GM12878 (cell line): Measurements from ENCODE around the gene IFITM2. TPM values are rescaled to one million over a fixed set of nuclear protein-coding genes. Genes with fewer than 3 reads are reported as not detected.

Experiments used
- ATAC-seq: fragments of 200-7000 bp; cut with Tn5 transposase; 3 replicates; pipeline ENCODE4 v1.9.1; 2020; ENCODE audit warnings: mild to moderate bottlenecking, moderate library complexity
- BruUV-seq: library from RNA; stranded (reverse); fragments of 400-500 nt; replicated peaks from 2 replicates; lab custom pipeline; 2021; lab: Mats Ljungman, UMichigan
- CTCF ChIA-PET: fragments of 300-600 bp; sonication (Branson Sonifier 250); formaldehyde crosslinking; extraction: SDS; loops from one replicate; lab custom pipeline; 2021; ENCODE audit warnings: inconsistent platforms; lab: Yijun Ruan, JAX
- POLR2A ChIA-PET: fragments of 350-600 bp; formaldehyde crosslinking; extraction: SDS; loops from one replicate; lab custom pipeline; 2021; ENCODE audit warnings: inconsistent platforms; lab: Charles Lee
- RAD21 ChIA-PET: fragments of 300-600 bp; sonication (Branson Sonifier 250); formaldehyde crosslinking; loops from one replicate; lab custom pipeline; 2023; ENCODE audit warnings: antibody characterized with exemption; ENCODE audit not compliant: unreplicated experiment; lab: Charles Lee
- SMC1A ChIA-PET: fragments of 300-600 bp; sonication (Branson Sonifier 250); formaldehyde crosslinking; loops from one replicate; lab custom pipeline; 2023; ENCODE audit not compliant: unreplicated experiment, uncharacterized antibody; lab: Charles Lee
- DNase-seq: peaks from one replicate; pipeline ENCODE4 v3.0.0-alpha.2; 2011; ENCODE audit warnings: low read depth, low spot score
- FAIRE-seq: peaks from 3 replicates; lab custom pipeline; 2011; peaks lifted over from hg19 to GRCh38; lab: Jason Lieb, UNC
- H2AFZ ChIP-seq: 2 replicates; pipeline ENCODE4 v1.6.0; 2011; ENCODE audit warnings: low read depth, low read length, control low read depth; ENCODE audit not compliant: control insufficient read depth
- H3K27ac ChIP-seq: 2 replicates; pipeline ENCODE4 v1.5.1; 2011; ENCODE audit warnings: control low read depth; ENCODE audit not compliant: control insufficient read depth, insufficient read depth
- H3K27me3 ChIP-seq, 2 experiments: replicated peaks in 1 of 2; 2 replicates each; pipeline versions ENCODE4 v1.6.0 to v1.6.1; 2011; ENCODE audit warnings: low read length in 1 of 2; ENCODE audit not compliant: control insufficient read depth in 2 of 2, insufficient read depth in 2 of 2
- H3K36me3 ChIP-seq, 2 experiments: 2 replicates each; pipeline ENCODE4 v1.5.1; 2011; ENCODE audit warnings: low read length in 1 of 2; ENCODE audit not compliant: control insufficient read depth in 2 of 2, insufficient read depth in 2 of 2
- H3K4me1 ChIP-seq: 2 replicates; pipeline ENCODE4 v1.6.1; 2011; ENCODE audit warnings: mild to moderate bottlenecking, low read length, moderate library complexity, mixed read lengths; ENCODE audit not compliant: control insufficient read depth, insufficient read depth
- H3K4me2 ChIP-seq: 2 replicates; pipeline ENCODE4 v1.6.0; 2011; ENCODE audit warnings: control low read depth; ENCODE audit not compliant: control insufficient read depth, insufficient read depth
- H3K4me3 ChIP-seq: fragments of 200-600 bp; sonication (generic); 2 replicates; pipeline ENCODE4 v1.5.1; 2016
- H3K79me2 ChIP-seq: 2 replicates; pipeline ENCODE4 v1.6.0; 2011; ENCODE audit warnings: low read length; ENCODE audit not compliant: control insufficient read depth, insufficient read depth
- H3K9ac ChIP-seq: 2 replicates; pipeline ENCODE4 v1.8.0; 2011; ENCODE audit warnings: low read length, control low read depth, mixed read lengths; ENCODE audit not compliant: control insufficient read depth, insufficient read depth
- H3K9me3 ChIP-seq: replicated peaks from 3 replicates; pipeline ENCODE4 v1.5.1; 2011; ENCODE audit warnings: mild to moderate bottlenecking, low read length; ENCODE audit not compliant: control insufficient read depth, insufficient read depth
- H4K20me1 ChIP-seq: 2 replicates; pipeline ENCODE4 v1.6.0; 2011; ENCODE audit not compliant: control insufficient read depth, insufficient read depth
- ATF2 ChIP-seq: IDR thresholded peaks from 2 replicates; pipeline ENCODE4 v1.6.1; 2012; ENCODE audit warnings: low read length, inconsistent platforms
- ATF3 ChIP-seq: IDR thresholded peaks from 2 replicates; pipeline ENCODE4 v1.6.1; 2011; ENCODE audit warnings: low read depth, mild to moderate bottlenecking, low read length, moderate library complexity, borderline replicate concordance; ENCODE audit errors: extremely low read depth
- CEBPB ChIP-seq, 2 experiments: fragments of 150-350 bp in 1 of 2; IDR thresholded peaks; 2 replicates each; pipeline ENCODE4 v1.6.1; 2012 to 2014; ENCODE audit warnings: low read depth in 2 of 2, low read length in 2 of 2, borderline replicate concordance in 1 of 2, inconsistent platforms in 1 of 2
- CHD1 ChIP-seq: IDR thresholded peaks from 2 replicates; pipeline ENCODE4 v1.6.1; 2012; ENCODE audit warnings: low read depth, low read length, improper control_type of control experiment
- CREB1 ChIP-seq: IDR thresholded peaks from 2 replicates; pipeline ENCODE4 v1.6.1; 2012; ENCODE audit warnings: low read depth, mild to moderate bottlenecking, inconsistent platforms
- GATAD2B ChIP-seq: fragments of 450-650 bp; conservative IDR thresholded peaks from 2 replicates; pipeline ENCODE4 v1.6.1; 2017; ENCODE audit warnings: low read depth, mild to moderate bottlenecking, moderate library complexity
- MYB ChIP-seq: fragments of 150-350 bp; IDR thresholded peaks from 2 replicates; pipeline ENCODE4 v1.6.1; 2014; ENCODE audit warnings: mild to moderate bottlenecking, low read depth, low read length, borderline replicate concordance
- PAX5 ChIP-seq: IDR thresholded peaks from 2 replicates; pipeline ENCODE4 v1.6.1; 2011; ENCODE audit warnings: low read depth, low read length, borderline replicate concordance
- POLR2A ChIP-seq: IDR thresholded peaks from 2 replicates; pipeline ENCODE4 v1.6.1; 2011; ENCODE audit warnings: low read depth, mild to moderate bottlenecking, low read length
- POU2F2 ChIP-seq: IDR thresholded peaks from 3 replicates; pipeline ENCODE4 v1.6.1; 2011; ENCODE audit warnings: low read depth, mild to moderate bottlenecking, low read length, borderline replicate concordance
- RB1 ChIP-seq: fragments of 450-650 bp; formaldehyde crosslinking; IDR thresholded peaks from 2 replicates; pipeline ENCODE4 v1.6.1; 2017; ENCODE audit warnings: mild to moderate bottlenecking, borderline replicate concordance
- SIN3A ChIP-seq: IDR thresholded peaks from 2 replicates; pipeline ENCODE4 v1.6.1; 2012; ENCODE audit warnings: low read depth, low read length, improper control_type of control experiment
- SKIL ChIP-seq: fragments of 450-650 bp; IDR thresholded peaks from 2 replicates; pipeline ENCODE4 v1.6.1; 2017; ENCODE audit warnings: mild to moderate bottlenecking, low read depth, inconsistent platforms; ENCODE audit not compliant: poor library complexity, severe bottlenecking
- TBL1XR1 ChIP-seq: IDR thresholded peaks from 2 replicates; pipeline ENCODE4 v1.6.1; 2012; ENCODE audit warnings: low read depth, low read length, improper control_type of control experiment
- YY1 ChIP-seq: IDR thresholded peaks from 2 replicates; pipeline ENCODE4 v1.6.1; 2011; ENCODE audit warnings: low read depth, mild to moderate bottlenecking, low read length
- ZBTB4 ChIP-seq: fragments of 450-650 bp; formaldehyde crosslinking; IDR thresholded peaks from 2 replicates; pipeline ENCODE4 v1.4.0; 2022; ENCODE audit warnings: mild to moderate bottlenecking, moderate library complexity
- ZNF217 ChIP-seq: fragments of 450-650 bp; IDR thresholded peaks from 2 replicates; pipeline ENCODE4 v1.6.1; 2017; ENCODE audit warnings: antibody characterized with exemption, mild to moderate bottlenecking
- WGBS: methylation state at CpG from one replicate; pipeline ENCODE4 v1.1.6; 2016; ENCODE audit warnings: low lambda C conversion rate; ENCODE audit not compliant: insufficient replicate concordance, insufficient coverage; ENCODE audit errors: missing lambda C conversion rate; 5-methylcytosine and 5-hydroxymethylcytosine counted together
- in situ Hi-C: fragments of 300-500 bp; cut with MboI; formaldehyde crosslinking; loops from 9 replicates; pipeline ENCODE4 v1.14.3; 2018; ENCODE audit warnings: mixed read lengths
- intact Hi-C: fragments of 100-400 bp; cut with micrococcal nuclease; formaldehyde crosslinking; loops from one replicate; pipeline ENCODE4 v1.14.2; 2022; ENCODE audit not compliant: unreplicated experiment
- polyA plus RNA-seq, 11 experiments: library from polyadenylated mRNA; depleted of rRNA in 4 of 11; unstranded in 6 of 11; stranded (reverse) in 5 of 11; fragments of >200 nt; fragmentation: Nextera tagmentation in 4 of 11; fragmentation: Illumina TruSeq in 1 of 11; extraction: Ambion mirVana in 4 of 11; extraction: Trizol in 1 of 11; gene quantifications; 1 replicate in 1 of 11; 2 replicates in 10 of 11; pipeline versions ENCODE4 v1.2.1 to v1.2.3, GENCODE V29; 2011 to 2016; ENCODE audit warnings: inconsistent platforms in 2 of 11, missing spikeins in 2 of 11, low read depth in 1 of 11
- total RNA-seq, 4 experiments: library from RNA; depleted of rRNA in 3 of 4; stranded (reverse); fragments of >200 nt in 3 of 4; fragmentation: Illumina TruSeq in 1 of 4; extraction: Trizol in 1 of 4; gene quantifications; 2 replicates each; pipeline versions ENCODE4 v1.2.1 to v1.2.3, GENCODE V29; 2013 to 2021

Gene IFITM2
- total and polyA plus RNA-seq, 10 of the 15 experiments (the other 5 are each of a cell fraction or from before 2014, with no cell fraction given) = 116 to 3,672 (median 724) TPM

GRCh38 chr11:353179-353873 lies 45.7 kb downstream of the IFITM2 start:
- H4K20me1 ChIP-seq = no peaks in the 10 kb centered on the region
- H3K4me1 ChIP-seq = peaks cover 58% of the 10 kb centered on the region
- in situ Hi-C loops (no loop called here), intact Hi-C loops (loop anchor here (10.0 kb wide), 1 partner anchor 89 kb away; no protein-coding TSS in a partner anchor)
- H3K79me2 ChIP-seq = peaks cover 7% of the 10 kb centered on the region
- no peak overlapping the region for H2AFZ ChIP-seq
- no peaks in the 10 kb centered on the region for H3K27me3 ChIP-seq
- CTCF ChIA-PET = interaction anchor here (0.9 to 3.9 kb wide), 5 partner anchors 26 to 47 kb away, joined by 3 to 31 read pairs (median 9); partner anchors contain the start of gene IFITM2
- WGBS = 75% methylated on average over 16 of the region's 16 CpGs
- ATAC-seq = no peak
- H3K9me3 ChIP-seq = no peaks in the 10 kb centered on the region; the same call in 2 of the 3 replicates
- no peak overlapping the region for H3K4me2 ChIP-seq
- SMC1A ChIA-PET = interaction anchor here (0.7 to 4.6 kb wide), 6 partner anchors 12 to 86 kb away, joined by 3 to 44 read pairs (median 3); partner anchors contain the start of gene IFITM1
- no peaks in the 10 kb centered on the region for H3K36me3 ChIP-seq
- H3K4me3 ChIP-seq = no peak overlapping the region
- H3K27ac ChIP-seq = peak overlapping the region; percentile 34
- no peak overlapping the region for H3K9ac ChIP-seq
- no peak for TF ChIP-seq TBL1XR1
- TF ChIP-seq ATF3 = no peak
- no peak for TF ChIP-seq CREB1
- TF ChIP-seq ZNF217 = no peak
- TF ChIP-seq CHD1 = no peak
- no peak for TF ChIP-seq YY1
- TF ChIP-seq PAX5 = no peak
- no peak for TF ChIP-seq SKIL
- TF ChIP-seq SIN3A = no peak
- TF ChIP-seq MYB = no peak
- no peak for TF ChIP-seq POU2F2
- no peak for TF ChIP-seq RB1
- TF ChIP-seq GATAD2B = no peak
- TF ChIP-seq ATF2 = no peak
- TF ChIP-seq CEBPB (IDR thresholded peaks at IDR 0.05; ENCODE audit: borderline replicate concordance in 1 of 2, low read depth in 2 of 2, low read length in 2 of 2) = no peak
- no peak for TF ChIP-seq POLR2A
- no peak for TF ChIP-seq ZBTB4 (CRISPR knock-in tag)
- TF ChIP-seq, all 136 proteins: peak for 0
- POLR2A ChIA-PET = interaction anchor here (1.3 to 3.9 kb wide), 6 partner anchors 23 to 118 kb away, joined by 4 to 35 read pairs (median 10); partner anchors contain the start of gene SIRT3
- RAD21 ChIA-PET = interaction anchor here (3.5 to 3.7 kb wide), 2 partner anchors 25 to 37 kb away, joined by 46 to 68 read pairs; partner anchors contain the start of gene IFITM1
- BruUV-seq = no TSS peak
- FAIRE-seq (no peak), DNase-seq (no peak)
